NB4 (cell line): ENCODE measurements around the gene TEX2.

Experiments
- DNase-seq: peaks from one replicate; pipeline ENCODE4 v3.0.0; 2010; ENCODE audit warnings: low read depth
- H3K4me3 ChIP-seq: one replicate; pipeline ENCODE4 v1.5.1; 2011; ENCODE audit warnings: mild to moderate bottlenecking, low read depth, low read length, moderate library complexity
- MYC ChIP-seq: IDR thresholded peaks from 2 replicates; pipeline ENCODE4 v1.6.1; 2011; ENCODE audit warnings: low read depth, low read length
- POLR2A ChIP-seq: IDR thresholded peaks from 2 replicates; pipeline ENCODE4 v1.6.1; 2011; ENCODE audit warnings: mild to moderate bottlenecking; ENCODE audit not compliant: insufficient read length; ENCODE audit errors: extremely low read depth
- TF ChIP-seq, protein P1 (sequence below): IDR thresholded peaks from one replicate; pipeline ENCODE4 v1.5.1; 2012; ENCODE audit warnings: low read depth, low read length
- TF ChIP-seq, protein P2 (sequence below): IDR thresholded peaks from 2 replicates; pipeline ENCODE4 v1.6.1; 2011; ENCODE audit warnings: low read depth, low read length

The TEX2 gene

GRCh38 chr17:64202683-64203344, 60.2 kb downstream of the TEX2 start:
- TF ChIP-seq, protein P1, sequence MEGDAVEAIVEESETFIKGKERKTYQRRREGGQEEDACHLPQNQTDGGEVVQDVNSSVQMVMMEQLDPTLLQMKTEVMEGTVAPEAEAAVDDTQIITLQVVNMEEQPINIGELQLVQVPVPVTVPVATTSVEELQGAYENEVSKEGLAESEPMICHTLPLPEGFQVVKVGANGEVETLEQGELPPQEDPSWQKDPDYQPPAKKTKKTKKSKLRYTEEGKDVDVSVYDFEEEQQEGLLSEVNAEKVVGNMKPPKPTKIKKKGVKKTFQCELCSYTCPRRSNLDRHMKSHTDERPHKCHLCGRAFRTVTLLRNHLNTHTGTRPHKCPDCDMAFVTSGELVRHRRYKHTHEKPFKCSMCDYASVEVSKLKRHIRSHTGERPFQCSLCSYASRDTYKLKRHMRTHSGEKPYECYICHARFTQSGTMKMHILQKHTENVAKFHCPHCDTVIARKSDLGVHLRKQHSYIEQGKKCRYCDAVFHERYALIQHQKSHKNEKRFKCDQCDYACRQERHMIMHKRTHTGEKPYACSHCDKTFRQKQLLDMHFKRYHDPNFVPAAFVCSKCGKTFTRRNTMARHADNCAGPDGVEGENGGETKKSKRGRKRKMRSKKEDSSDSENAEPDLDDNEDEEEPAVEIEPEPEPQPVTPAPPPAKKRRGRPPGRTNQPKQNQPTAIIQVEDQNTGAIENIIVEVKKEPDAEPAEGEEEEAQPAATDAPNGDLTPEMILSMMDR = no peak
- TF ChIP-seq, protein P2, sequence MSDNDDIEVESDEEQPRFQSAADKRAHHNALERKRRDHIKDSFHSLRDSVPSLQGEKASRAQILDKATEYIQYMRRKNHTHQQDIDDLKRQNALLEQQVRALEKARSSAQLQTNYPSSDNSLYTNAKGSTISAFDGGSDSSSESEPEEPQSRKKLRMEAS = no peak
- TF ChIP-seq POLR2A (no peak), MYC (no peak)
- no peak for DNase-seq
- H3K4me3 ChIP-seq = no peak overlapping the region

DNA sequence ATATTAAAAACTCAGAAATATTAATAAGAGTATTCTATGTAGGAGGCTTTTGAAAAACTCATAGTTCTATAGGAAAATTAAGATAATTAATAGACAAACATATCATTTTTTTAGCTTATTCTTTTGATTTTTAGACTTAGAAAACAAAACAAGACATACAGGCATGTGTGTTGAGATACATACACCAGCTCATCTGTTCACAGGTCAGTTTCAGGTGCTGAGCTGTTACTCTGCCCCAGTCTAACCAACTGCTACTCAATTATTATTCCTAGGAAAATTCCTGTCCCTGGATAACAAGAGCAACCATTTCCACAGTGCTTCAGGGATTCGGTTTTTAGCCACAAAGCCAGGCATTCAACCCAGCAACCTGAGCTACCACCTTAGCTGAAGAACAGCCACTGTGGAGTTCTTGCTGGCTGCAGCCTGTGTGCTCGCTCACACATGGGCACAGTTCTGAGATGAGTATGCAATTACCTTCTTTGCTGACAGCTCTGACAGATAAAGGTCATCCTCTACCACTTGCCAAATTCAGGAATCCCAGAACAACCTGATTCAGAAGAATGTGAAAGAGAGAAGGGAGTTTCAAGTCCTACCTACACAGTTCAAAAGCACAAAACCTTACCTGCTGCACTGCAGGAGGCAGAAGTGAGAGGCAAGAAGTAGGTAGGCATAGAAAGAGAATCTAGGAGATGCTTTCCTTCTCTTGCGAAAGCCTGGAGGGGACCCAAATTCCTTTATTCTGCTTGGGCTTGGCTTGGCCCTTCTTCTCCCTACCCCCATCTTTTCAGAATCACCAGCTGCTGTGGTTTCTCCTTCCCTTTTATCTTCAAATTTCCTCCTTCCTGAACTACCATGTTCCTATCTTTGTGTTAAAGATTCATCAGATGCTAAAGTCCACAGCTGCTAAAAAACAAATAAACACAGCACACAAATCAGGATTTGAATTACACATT, 62.7 kb downstream of the TEX2 start:
- H3K4me3 ChIP-seq = no peak overlapping the region
- DNase-seq = no peak
- TF ChIP-seq, protein P2 = no peak
- TF ChIP-seq, protein P1 = no peak
- TF ChIP-seq POLR2A (no peak), MYC (no peak)

- DNase-seq = no peak
- no peak for TF ChIP-seq POLR2A
- TF ChIP-seq MYC = no peak
- TF ChIP-seq, protein P1 = no peak
- TF ChIP-seq, protein P2 = no peak
- H3K4me3 ChIP-seq = no peak overlapping the region
Observed at GRCh38 chr17:64198331-64199090, 64.5 kb downstream of the TEX2 start.

DNA sequence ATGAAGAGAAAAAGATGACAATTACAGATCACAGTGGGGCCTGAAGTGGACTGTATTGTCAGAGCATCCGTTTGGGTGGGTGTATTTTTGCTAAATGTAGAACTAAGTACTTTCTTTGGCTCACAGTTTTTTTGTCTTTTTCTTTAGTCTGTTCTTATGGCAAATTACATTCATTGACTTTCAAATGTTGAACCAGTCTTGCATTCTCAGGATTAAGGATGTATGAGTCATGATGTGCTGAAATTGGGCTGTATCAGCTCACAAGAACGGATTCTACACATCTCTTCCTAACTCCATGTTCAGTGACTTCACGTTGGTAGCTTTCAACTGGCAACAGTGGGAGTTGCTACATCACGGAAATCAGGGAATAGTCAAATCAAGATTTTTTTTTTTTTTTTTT, 66.5 kb downstream of the TEX2 start:
- no peak for DNase-seq
- H3K4me3 ChIP-seq = no peak overlapping the region
- TF ChIP-seq POLR2A (no peak), MYC (no peak)
- TF ChIP-seq, protein P1 = no peak
- TF ChIP-seq, protein P2 = no peak

DNA sequence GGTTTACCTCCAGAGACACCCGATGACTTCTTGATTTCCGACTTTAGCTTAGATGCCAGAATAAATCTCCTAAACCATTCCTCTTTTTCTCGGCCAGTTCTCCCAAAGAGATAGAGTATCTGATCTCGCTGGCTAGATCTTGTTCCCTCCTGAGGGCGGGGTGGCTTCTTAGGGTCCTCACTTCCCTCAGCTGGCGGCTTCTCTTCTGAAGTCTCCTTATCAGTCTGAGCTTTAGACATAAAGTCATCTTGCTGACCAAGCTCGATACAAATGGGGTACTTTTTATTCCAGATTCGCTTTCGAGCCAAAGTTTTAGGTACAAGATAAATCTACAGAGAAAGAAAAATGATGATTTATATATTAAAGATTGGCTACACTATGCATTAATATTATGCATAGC, 69.5 kb downstream of the TEX2 start:
- DNase-seq = no peak
- H3K4me3 ChIP-seq = no peak overlapping the region
- TF ChIP-seq, protein P2 = no peak
